Measurements from ENCODE around the gene ZNF740. TPM values are rescaled to one million over a fixed set of nuclear protein-coding genes. Genes with fewer than 3 reads are reported as not detected.

The ZNF740 gene
- total RNA-seq, 1 donor from 2014 or later: 38.4 TPM

GRCh38 chr12:53204351-53204750 lies 23.8 kb downstream of the ZNF740 start:
- H3K4me1 ChIP-seq: no peaks in the 10 kb centered on the region
- H3F3A ChIP-seq (ENCODE audit: low read depth): peaks cover 7% of the 10 kb centered on the region
- H2AFZ ChIP-seq (replicated peaks): no peak overlapping the region
- Mint-ChIP-seq H3K27me3 (ENCODE audit: insufficient read depth, low read depth) (peaks cover 10% of the 10 kb centered on the region), H3K36me3 (no peaks in the 10 kb centered on the region), H3K27ac (no peak overlapping the region), H3K9me3 (no peaks in the 10 kb centered on the region), H3K4me3 (no peak overlapping the region), H3K4me1 (peaks cover 21% of the 10 kb centered on the region)
- no peaks in the 10 kb centered on the region for H3K36me3 ChIP-seq
- TF ChIP-seq, protein P1, sequence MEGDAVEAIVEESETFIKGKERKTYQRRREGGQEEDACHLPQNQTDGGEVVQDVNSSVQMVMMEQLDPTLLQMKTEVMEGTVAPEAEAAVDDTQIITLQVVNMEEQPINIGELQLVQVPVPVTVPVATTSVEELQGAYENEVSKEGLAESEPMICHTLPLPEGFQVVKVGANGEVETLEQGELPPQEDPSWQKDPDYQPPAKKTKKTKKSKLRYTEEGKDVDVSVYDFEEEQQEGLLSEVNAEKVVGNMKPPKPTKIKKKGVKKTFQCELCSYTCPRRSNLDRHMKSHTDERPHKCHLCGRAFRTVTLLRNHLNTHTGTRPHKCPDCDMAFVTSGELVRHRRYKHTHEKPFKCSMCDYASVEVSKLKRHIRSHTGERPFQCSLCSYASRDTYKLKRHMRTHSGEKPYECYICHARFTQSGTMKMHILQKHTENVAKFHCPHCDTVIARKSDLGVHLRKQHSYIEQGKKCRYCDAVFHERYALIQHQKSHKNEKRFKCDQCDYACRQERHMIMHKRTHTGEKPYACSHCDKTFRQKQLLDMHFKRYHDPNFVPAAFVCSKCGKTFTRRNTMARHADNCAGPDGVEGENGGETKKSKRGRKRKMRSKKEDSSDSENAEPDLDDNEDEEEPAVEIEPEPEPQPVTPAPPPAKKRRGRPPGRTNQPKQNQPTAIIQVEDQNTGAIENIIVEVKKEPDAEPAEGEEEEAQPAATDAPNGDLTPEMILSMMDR (IDR thresholded peaks at IDR 0.05): no peak
- TF ChIP-seq EZH2 (IDR thresholded peaks at IDR 0.05): no peak
- TF ChIP-seq EZH2phosphoT487 (IDR thresholded peaks at IDR 0.05): no peak
- DNase-seq (ENCODE audit: low spot score): no peak
- no peak overlapping the region for H3K4me3 ChIP-seq
- peaks cover 28% of the 10 kb centered on the region for H3K27me3 ChIP-seq
- no peaks in the 10 kb centered on the region for H4K20me1 ChIP-seq (ENCODE audit: low read depth)
- H3K9ac ChIP-seq: no peak overlapping the region
- H3K4me2 ChIP-seq: no peak overlapping the region
- no peaks in the 10 kb centered on the region for H3K79me2 ChIP-seq (ENCODE audit: low read depth)
- H3K27ac ChIP-seq: no peak overlapping the region
- H3K9me3 ChIP-seq (ENCODE audit: low read depth): no peaks in the 10 kb centered on the region

DNA sequence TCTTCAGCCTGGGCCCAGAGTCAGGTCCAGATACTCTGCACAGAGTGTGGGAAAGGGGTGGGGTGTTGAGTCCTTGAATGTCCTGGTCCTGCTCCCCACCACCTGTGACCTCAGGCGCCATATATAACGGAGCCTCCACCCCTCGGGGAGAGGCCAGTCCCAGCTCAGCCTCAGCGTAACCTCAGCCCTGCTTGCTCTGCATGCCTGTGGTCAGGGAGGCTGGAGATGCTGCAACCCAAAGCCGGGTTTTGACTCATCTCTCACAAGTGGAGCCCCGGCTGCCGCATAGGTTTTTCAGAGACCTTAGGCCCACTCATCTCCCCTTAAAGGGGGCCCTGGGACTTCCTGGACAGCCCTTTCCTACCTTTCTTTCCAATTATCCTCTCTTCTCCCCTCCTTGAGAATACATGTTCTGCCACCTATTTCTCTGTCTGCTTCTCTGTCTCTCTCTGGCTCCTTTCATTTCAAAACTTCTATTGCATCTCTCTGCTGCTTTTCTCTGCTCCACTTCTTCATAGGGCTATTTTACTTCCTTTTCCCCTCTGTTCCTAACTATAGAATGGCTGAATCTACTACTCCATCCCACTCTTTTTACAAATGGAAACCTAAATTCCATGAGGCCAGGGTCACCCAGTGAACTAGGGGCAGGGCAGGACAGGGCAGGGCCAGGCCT lies 25.4 kb downstream of the ZNF740 start:
- Histone ChIP-seq H2AFZ (replicated peaks) (no peak overlapping the region), H3K4me3 (no peak overlapping the region), H3K27ac (no peak overlapping the region), H3K27me3 (peaks cover 13% of the 10 kb centered on the region), H3K79me2 (ENCODE audit: low read depth) (no peaks in the 10 kb centered on the region), H3K9me3 (ENCODE audit: low read depth) (no peaks in the 10 kb centered on the region), H3K36me3 (no peaks in the 10 kb centered on the region), H4K20me1 (ENCODE audit: low read depth) (no peaks in the 10 kb centered on the region), H3K9ac (no peak overlapping the region), H3F3A (ENCODE audit: low read depth) (peaks cover 7% of the 10 kb centered on the region), H3K4me1 (no peaks in the 10 kb centered on the region), H3K4me2 (no peak overlapping the region)
- H3K36me3 Mint-ChIP-seq: no peaks in the 10 kb centered on the region
- peaks cover 6% of the 10 kb centered on the region for H3K27me3 Mint-ChIP-seq (ENCODE audit: insufficient read depth, low read depth)
- no peak overlapping the region for H3K27ac Mint-ChIP-seq
- no peak overlapping the region for H3K4me3 Mint-ChIP-seq
- DNase-seq (ENCODE audit: low spot score): no peak
- H3K4me1 Mint-ChIP-seq: peaks cover 17% of the 10 kb centered on the region
- TF ChIP-seq EZH2 (IDR thresholded peaks at IDR 0.05) (no peak), EZH2phosphoT487 (IDR thresholded peaks at IDR 0.05) (no peak)
- TF ChIP-seq, protein P1 (IDR thresholded peaks at IDR 0.05): no peak
- H3K9me3 Mint-ChIP-seq: no peaks in the 10 kb centered on the region

DNA sequence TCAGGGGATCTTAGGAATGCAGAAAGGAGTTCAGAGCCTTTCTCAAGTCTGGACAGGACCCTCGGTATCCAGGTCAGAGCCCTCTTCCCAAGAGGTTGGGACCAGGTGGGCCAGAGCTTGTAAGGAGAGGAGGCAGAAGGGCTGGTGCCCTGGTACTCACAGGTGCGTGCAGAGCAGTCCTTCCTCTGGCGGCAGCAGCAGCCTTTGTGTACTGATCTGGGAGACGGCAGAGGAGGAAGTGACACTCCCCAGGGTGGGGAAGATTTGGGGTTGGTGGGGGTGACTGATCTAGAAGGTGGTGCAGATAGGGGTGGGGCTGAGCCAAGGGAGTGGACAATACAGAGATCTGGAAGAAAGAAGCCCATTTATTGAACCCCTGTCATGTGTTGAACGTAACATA lies 26.5 kb downstream of the ZNF740 start, which contains the start of gene ITGB7:
Gene ITGB7, minus strand, starts transcription at position 210 of the 400 bp plus-strand sequence. CDS start 6,808 bp downstream, outside the sequence.
- Mint-ChIP-seq H3K27ac (no peak within 1 kb of the TSS), H3K4me3 (no peak within 1 kb of the TSS), H3K9me3 (no peaks in the 10 kb centered on the region), H3K4me1 (peaks cover 11% of the 10 kb centered on the region), H3K27me3 (ENCODE audit: insufficient read depth, low read depth) (peaks cover 6% of the 10 kb centered on the region), H3K36me3 (no peaks in the 10 kb centered on the region)
- Histone ChIP-seq H3K9ac (no peak within 1 kb of the TSS), H2AFZ (replicated peaks) (no peak within 1 kb of the TSS), H3K4me2 (no peak within 1 kb of the TSS), H3K27ac (no peak within 1 kb of the TSS), H3K79me2 (ENCODE audit: low read depth) (no peaks in the 10 kb centered on the region), H4K20me1 (ENCODE audit: low read depth) (no peaks in the 10 kb centered on the region), H3K27me3 (peaks cover 4% of the 10 kb centered on the region), H3K36me3 (no peaks in the 10 kb centered on the region), H3K4me3 (no peak within 1 kb of the TSS), H3K9me3 (ENCODE audit: low read depth) (no peaks in the 10 kb centered on the region), H3F3A (ENCODE audit: low read depth) (peaks cover 9% of the 10 kb centered on the region), H3K4me1 (no peaks in the 10 kb centered on the region)
- DNase-seq (ENCODE audit: low spot score): no peak
- TF ChIP-seq EZH2phosphoT487 (IDR thresholded peaks at IDR 0.05) (no peak), EZH2 (IDR thresholded peaks at IDR 0.05) (no peak)
- TF ChIP-seq, protein P1 (IDR thresholded peaks at IDR 0.05): no peak
